Ovary (tissue), 9 donors: ENCODE measurements around the gene CACNB2. TPM values are rescaled to one million over a fixed set of nuclear protein-coding genes. Genes with fewer than 3 reads are reported as not detected.

Experiments
- DNase-seq, 5 donors: peaks; one replicate each; pipeline ENCODE4 v3.0.0-alpha.2; 2019 to 2020
- H3K27ac ChIP-seq, 2 donors: fragments of 200-600 bp; one replicate each; pipeline versions ENCODE4 v1.5.1 to v1.8.0; 2019 to 2022
- H3K27me3 ChIP-seq: fragments of 200-600 bp; one replicate; pipeline ENCODE4 v1.8.0; 2022
- H3K36me3 ChIP-seq: fragments of 200-600 bp; sonication (generic); one replicate; pipeline ENCODE4 v1.5.1; 2019
- H3K4me1 ChIP-seq: one replicate; pipeline ENCODE4 v1.8.1; 2013; ENCODE audit warnings: mild to moderate bottlenecking, moderate library complexity; ENCODE audit not compliant: insufficient read depth
- H3K4me3 ChIP-seq: fragments of 200-600 bp; sonication (generic); one replicate; pipeline ENCODE4 v1.5.1; 2017
- H3K9me3 ChIP-seq, 2 donors: fragments of 200-600 bp in 1 of 2; sonication (generic) in 1 of 2; one replicate each; pipeline versions ENCODE4 v1.5.1 to v1.8.1; 2013 to 2019; ENCODE audit warnings: mild to moderate bottlenecking in 1 of 2, moderate library complexity in 1 of 2
- CTCF ChIP-seq, 3 donors: fragments of 450-650 bp in 2 of 3; fragments of 200-600 bp in 1 of 3; IDR thresholded peaks; one replicate each; pipeline versions ENCODE4 v1.5.1 to v1.8.0; 2016 to 2022; ENCODE audit warnings: antibody characterized with exemption in 3 of 3, mild to moderate bottlenecking in 1 of 3
- EP300 ChIP-seq: sonication (generic); formaldehyde crosslinking; IDR thresholded peaks from one replicate; pipeline ENCODE4 v1.6.1; 2017; ENCODE audit warnings: antibody characterized with exemption
- POLR2A ChIP-seq: fragments of 450-650 bp; IDR thresholded peaks from one replicate; pipeline ENCODE4 v1.6.1; 2017; ENCODE audit warnings: antibody characterized with exemption, mild to moderate bottlenecking, moderate library complexity
- WGBS, 3 donors: extraction: QIAGEN DNeasy Blood & Tissue Kit in 1 of 3; methylation state at CpG; one replicate each; pipeline versions ENCODE4 v1.1.5 to v1.1.7; 2013 to 2017; 5-methylcytosine and 5-hydroxymethylcytosine counted together
- intact Hi-C, 4 donors: fragments of 100-400 bp; cut with DNase I; formaldehyde crosslinking; loops; one replicate each; pipeline versions ENCODE4 v1.11.0 to v1.15.1; 2022 to 2023
- polyA plus RNA-seq, 2 donors: library from polyadenylated mRNA; stranded (reverse); fragments of 200-250 nt in 1 of 2; fragments of 350-450 nt in 1 of 2; fragmentation: Illumina TruSeq in 1 of 2; extraction: RNeasy Lipid Tissue Mini Kit (QIAGEN cat#74804) in 1 of 2; gene quantifications; one replicate each; pipeline ENCODE4 v1.2.3, GENCODE V29; 2013 to 2014
- total RNA-seq, 7 donors: library from RNA; depleted of rRNA in 2 of 7; stranded (reverse); fragments of >200 nt in 2 of 7; fragmentation: NEBNext Ultra II Directional in 3 of 7; extraction: Animal tissue kit (Norgen Biotek cat#: 25700) in 3 of 7; gene quantifications; one replicate each; pipeline versions ENCODE4 v1.1.0 to v1.2.4, GENCODE V29; 2016 to 2023
- donor health status: DM: no; HTN: no; CAD: no; lungs with moderate emphysema.
- donor health status: DM: no; HTN: no; CAD: no.
- donor health status: Bipolar disorder and iron deficiency.
- donor health status: DM: yes; HTN: yes; CAD: no.
- donor health status: DM: no; HTN: no; CAD: no.
- donor health status: DM: yes; HTN: yes; CAD: no.

Gene CACNB2
- total and polyA plus RNA-seq, 9 donors: 8.9 to 60.9 (median 23.8) TPM

- WGBS, 3 donors: 68 to 86% (median 84%) methylated on average over 7 of the region's 7 CpGs
Measured at GRCh38 chr10:18252086-18252485, 111.9 kb downstream of the CACNB2 start.

GRCh38 chr10:18254086-18254485 lies 113.9 kb downstream of the CACNB2 start:
- 46 to 59% (median 54%) methylated on average over 2 of the region's 2 CpGs for WGBS, 3 donors
- peaks cover 7% of the 10 kb centered on the region for H3K4me1 ChIP-seq
- H3K9me3 ChIP-seq: no peaks in the 10 kb centered on the region
- no peak for DNase-seq
- intact Hi-C loops: no loop called here
- H3K27ac ChIP-seq: no peak overlapping the region
- TF ChIP-seq POLR2A: no peak
- no peak for TF ChIP-seq CTCF (IDR thresholded peaks at IDR 0.05)
- TF ChIP-seq EP300: no peak
- H3K27me3 ChIP-seq: no peaks in the 10 kb centered on the region
- no peak overlapping the region for H3K4me3 ChIP-seq
- no peaks in the 10 kb centered on the region for H3K36me3 ChIP-seq

More at GRCh38 chr10:18252086-18252485, 111.9 kb downstream of the CACNB2 start:
- Histone ChIP-seq H3K27ac (no peak overlapping the region), H3K27me3 (no peaks in the 10 kb centered on the region), H3K9me3 (no peaks in the 10 kb centered on the region), H3K36me3 (no peaks in the 10 kb centered on the region), H3K4me3 (no peak overlapping the region), H3K4me1 (peaks cover 7% of the 10 kb centered on the region)
- no peak for TF ChIP-seq CTCF (IDR thresholded peaks at IDR 0.05)
- no peak for TF ChIP-seq POLR2A
- TF ChIP-seq EP300: no peak
- intact Hi-C loops: no loop called here
- DNase-seq: no peak

GRCh38 chr10:18254692-18255091 lies 114.5 kb downstream of the CACNB2 start:
- TF ChIP-seq POLR2A (no peak), CTCF (IDR thresholded peaks at IDR 0.05) (no peak), EP300 (no peak)
- H3K4me1 ChIP-seq: peaks cover 7% of the 10 kb centered on the region
- no peak overlapping the region for H3K27ac ChIP-seq
- 27 to 53% (median 36%) methylated on average over 4 of the region's 4 CpGs for WGBS, 3 donors
- H3K9me3 ChIP-seq: no peaks in the 10 kb centered on the region
- no peaks in the 10 kb centered on the region for H3K27me3 ChIP-seq
- intact Hi-C loops: no loop called here
- DNase-seq: no peak
- H3K4me3 ChIP-seq: no peak overlapping the region
- no peaks in the 10 kb centered on the region for H3K36me3 ChIP-seq

GRCh38 chr10:18260310-18260922 lies 120.2 kb downstream of the CACNB2 start:
- H3K27ac ChIP-seq: no peak overlapping the region
- intact Hi-C loops: no loop called here
- WGBS, 3 donors: 47 to 66% (median 50%) methylated on average over 18 of the region's 18 CpGs
- no peaks in the 10 kb centered on the region for H3K27me3 ChIP-seq
- H3K4me1 ChIP-seq: peaks cover 7% of the 10 kb centered on the region
- H3K9me3 ChIP-seq: no peaks in the 10 kb centered on the region
- DNase-seq: no peak
- TF ChIP-seq CTCF (IDR thresholded peaks at IDR 0.05) (no peak), POLR2A (no peak), EP300 (no peak)
- no peaks in the 10 kb centered on the region for H3K36me3 ChIP-seq
- H3K4me3 ChIP-seq: no peak overlapping the region
